Umbilical cord (tissue), 2 donors: ENCODE results near the gene IRF3. TPM values are rescaled to one million over a fixed set of nuclear protein-coding genes. Genes with fewer than 3 reads are reported as not detected.

Experiments
- DNase-seq: peaks from one replicate; pipeline ENCODE4 v3.0.0-alpha.2; 2015; ENCODE audit warnings: low spot score
- total RNA-seq: library from RNA; depleted of rRNA; stranded (reverse); fragments of >200 nt; gene quantifications from one replicate; pipeline ENCODE4 v1.2.3, GENCODE V29; 2014; ENCODE audit warnings: low replicate concordance; ENCODE audit not compliant: insufficient read depth

Gene IRF3
- total RNA-seq, 1 donor from 2014 or later: 102 TPM

GRCh38 chr19:49669516-49669915 lies 3.9 kb upstream of the IRF3 start:
- no peak for DNase-seq

- DNase-seq: no peak
Measured at GRCh38 chr19:49667473-49667872, 1.8 kb upstream of the IRF3 start.

GRCh38 chr19:49666120-49666444 lies 425 bp upstream of the IRF3 start:
- DNase-seq: no peak

GRCh38 chr19:49665036-49665350 lies 664 bp downstream of the IRF3 start:
- peak; percentile 21 for DNase-seq

- DNase-seq: peak; percentile 86
Measured at GRCh38 chr19:49664171-49665035, 1.3 kb downstream of the IRF3 start.

GRCh38 chr19:49663224-49663623 lies 2.4 kb downstream of the IRF3 start:
- DNase-seq: no peak

GRCh38 chr19:49662011-49662410 lies 3.6 kb downstream of the IRF3 start:
- DNase-seq: no peak

- DNase-seq: no peak
Measured at GRCh38 chr19:49660338-49660961, 5.2 kb downstream of the IRF3 start.

GRCh38 chr19:49658566-49659442 lies 6.9 kb downstream of the IRF3 start:
- DNase-seq: no peak

GRCh38 chr19:49658139-49658517 lies 7.5 kb downstream of the IRF3 start:
- DNase-seq: no peak

- no peak for DNase-seq
Measured at GRCh38 chr19:49657493-49658138, 8.0 kb downstream of the IRF3 start.

- DNase-seq: no peak
Measured at GRCh38 chr19:49656456-49657109, 9.1 kb downstream of the IRF3 start.

- no peak for DNase-seq
Measured at GRCh38 chr19:49655570-49656455, 9.8 kb downstream of the IRF3 start.

- DNase-seq: no peak
Measured at GRCh38 chr19:49654581-49654980, 11.1 kb downstream of the IRF3 start.

- DNase-seq: no peak
Measured at GRCh38 chr19:49653466-49653806, 12.2 kb downstream of the IRF3 start.

GRCh38 chr19:49652551-49653465 lies 12.8 kb downstream of the IRF3 start:
- no peak for DNase-seq

- no peak for DNase-seq
Measured at GRCh38 chr19:49651820-49652550, 13.7 kb downstream of the IRF3 start.

- DNase-seq: no peak
Measured at GRCh38 chr19:49651029-49651819, 14.4 kb downstream of the IRF3 start.
